ENCODE data around the gene SERPINC1.
"Not testable (repeated sequence)": the region's sequence is repeated elsewhere in the genome, so short reads cannot be mapped to it uniquely, and the experiment has no call there.

SERPINC1 gene

GRCh38 chr1:173917149-173917548 is at the start of gene SERPINC1:
TSS of gene SERPINC1 (minus strand) at chr1:173917327. CDS start at chr1:173917259, 68 bp downstream.
- DNase-seq, result no peak

GRCh38 chr1:173965896-173966295 is 48.8 kb upstream of the SERPINC1 start:
- DNase-seq, result not testable (repeated sequence)

GRCh38 chr1:173963477-173963876 is 46.4 kb upstream of the SERPINC1 start:
- no peak for DNase-seq

- DNase-seq, result no peak
Measured at GRCh38 chr1:173960625-173961024, 43.5 kb upstream of the SERPINC1 start.

GRCh38 chr1:173954179-173954578 is 37.1 kb upstream of the SERPINC1 start:
- no peak for DNase-seq

GRCh38 chr1:173948594-173948993 is 31.5 kb upstream of the SERPINC1 start:
- DNase-seq, result no peak

GRCh38 chr1:173946380-173946921 is 29.3 kb upstream of the SERPINC1 start:
- no peak for DNase-seq

GRCh38 chr1:173937062-173937461 is 19.9 kb upstream of the SERPINC1 start:
- no peak for DNase-seq

GRCh38 chr1:173934440-173934839 is 17.3 kb upstream of the SERPINC1 start:
- no peak for DNase-seq

- not testable (repeated sequence) for DNase-seq
Measured at GRCh38 chr1:173930541-173930940, 13.4 kb upstream of the SERPINC1 start.

GRCh38 chr1:173925306-173926242 is 8.4 kb upstream of the SERPINC1 start:
- no peak for DNase-seq

GRCh38 chr1:173920861-173921260 is 3.7 kb upstream of the SERPINC1 start:
- DNase-seq, result no peak

GRCh38 chr1:173917635-173918493 is 737 bp upstream of the SERPINC1 start:
- DNase-seq, result no peak

GRCh38 chr1:173916667-173917066 is 460 bp downstream of the SERPINC1 start:
- DNase-seq, result no peak

- no peak for DNase-seq
Measured at GRCh38 chr1:173915596-173915995, 1.5 kb downstream of the SERPINC1 start.

GRCh38 chr1:173914366-173914871 is 2.7 kb downstream of the SERPINC1 start:
- no peak for DNase-seq

GRCh38 chr1:173913111-173913510 is 4.0 kb downstream of the SERPINC1 start:
- no peak for DNase-seq

- DNase-seq, result no peak
Measured at GRCh38 chr1:173903827-173904531, 13.1 kb downstream of the SERPINC1 start.

- no peak for DNase-seq
Measured at GRCh38 chr1:173900992-173901391, 16.1 kb downstream of the SERPINC1 start.

GRCh38 chr1:173900427-173900826 is 16.7 kb downstream of the SERPINC1 start:
- no peak for DNase-seq

GRCh38 chr1:173894189-173894588 is 22.9 kb downstream of the SERPINC1 start:
- no peak for DNase-seq

GRCh38 chr1:173893611-173894010 is 23.5 kb downstream of the SERPINC1 start:
- no peak for DNase-seq

Data from islet precursor cell (in vitro differentiated cells).